NCI-H446 (cell line): ENCODE data around the gene MYMX.

Experiments used
- DNase-seq, 2 experiments: peaks; one replicate each; lab custom pipeline; 2025; lab: John Stamatoyannopoulos, UW

The MYMX gene

DNA sequence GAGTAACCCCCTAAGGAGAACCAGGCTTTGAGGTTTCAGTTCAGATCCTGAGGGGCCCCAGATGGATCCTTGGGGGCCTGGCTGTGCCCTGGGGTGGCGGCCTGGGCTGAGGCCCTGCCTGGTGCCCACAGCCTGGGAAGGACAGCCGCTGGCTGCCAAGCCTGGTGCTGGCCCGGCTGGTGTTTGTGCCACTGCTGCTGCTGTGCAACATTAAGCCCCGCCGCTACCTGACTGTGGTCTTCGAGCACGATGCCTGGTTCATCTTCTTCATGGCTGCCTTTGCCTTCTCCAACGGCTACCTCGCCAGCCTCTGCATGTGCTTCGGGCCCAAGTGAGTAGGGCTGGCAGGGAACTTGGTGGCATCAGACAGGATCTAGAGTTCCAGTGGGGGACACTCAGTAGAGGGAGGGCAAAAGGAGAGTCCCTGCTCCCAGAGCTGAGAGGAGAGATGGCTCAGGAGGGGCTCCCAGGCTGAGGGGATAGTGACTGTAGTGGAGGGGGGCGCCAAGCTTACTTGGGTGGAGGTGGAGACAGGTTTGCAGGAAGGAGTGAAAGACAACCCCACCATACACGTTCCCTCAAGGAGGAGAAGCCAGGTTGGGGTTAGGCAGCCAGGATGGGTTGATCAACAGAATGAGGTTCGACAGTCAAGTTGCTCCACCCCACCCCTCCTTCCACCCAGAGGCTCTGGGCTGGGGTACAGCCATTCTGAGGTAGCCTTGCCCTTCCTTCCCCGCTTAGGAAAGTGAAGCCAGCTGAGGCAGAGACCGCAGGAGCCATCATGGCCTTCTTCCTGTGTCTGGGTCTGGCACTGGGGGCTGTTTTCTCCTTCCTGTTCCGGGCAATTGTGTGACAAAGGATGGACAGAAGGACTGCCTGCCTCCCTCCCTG, 16.2 kb downstream of the MYMX start:
- DNase-seq = no peak

DNA sequence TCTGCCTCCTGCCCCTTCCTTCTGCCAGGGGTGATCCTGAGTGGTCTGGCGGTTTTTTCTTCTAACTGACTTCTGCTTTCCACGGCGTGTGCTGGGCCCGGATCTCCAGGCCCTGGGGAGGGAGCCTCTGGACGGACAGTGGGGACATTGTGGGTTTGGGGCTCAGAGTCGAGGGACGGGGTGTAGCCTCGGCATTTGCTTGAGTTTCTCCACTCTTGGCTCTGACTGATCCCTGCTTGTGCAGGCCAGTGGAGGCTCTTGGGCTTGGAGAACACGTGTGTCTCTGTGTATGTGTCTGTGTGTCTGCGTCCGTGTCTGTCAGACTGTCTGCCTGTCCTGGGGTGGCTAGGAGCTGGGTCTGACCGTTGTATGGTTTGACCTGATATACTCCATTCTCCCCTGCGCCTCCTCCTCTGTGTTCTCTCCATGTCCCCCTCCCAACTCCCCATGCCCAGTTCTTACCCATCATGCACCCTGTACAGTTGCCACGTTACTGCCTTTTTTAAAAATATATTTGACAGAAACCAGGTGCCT, 16.9 kb downstream of the MYMX start:
- no peak for DNase-seq

GRCh38 chr6:44234101-44235025, 17.6 kb downstream of the MYMX start:
- DNase-seq = peak; percentile 67 to 82

DNA sequence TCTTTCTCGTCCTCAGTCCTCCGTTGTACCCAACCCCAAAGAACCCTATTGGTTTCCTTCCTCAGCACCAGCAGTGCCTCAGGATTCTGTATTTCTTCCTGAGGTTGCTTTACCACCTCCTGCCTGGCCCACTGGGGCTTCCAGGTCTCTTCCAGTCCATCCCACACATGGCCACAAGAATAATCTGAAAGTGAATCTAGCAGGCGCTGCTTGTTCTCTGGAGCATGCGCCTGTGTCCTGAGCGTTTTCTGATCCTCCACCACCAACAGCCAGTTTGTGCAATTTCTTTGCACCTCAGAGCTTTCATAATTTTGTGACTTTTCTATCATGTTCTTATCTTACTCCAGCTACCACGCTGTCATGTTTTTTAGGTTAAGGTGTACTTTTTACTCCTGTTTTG, 18.5 kb downstream of the MYMX start:
- DNase-seq = no peak

- no peak for DNase-seq
Observed at GRCh38 chr6:44235891-44236516, 19.3 kb downstream of the MYMX start.

- peak; percentile 29 to 83 for DNase-seq
Observed at GRCh38 chr6:44237021-44237812, 20.5 kb downstream of the MYMX start.

DNA sequence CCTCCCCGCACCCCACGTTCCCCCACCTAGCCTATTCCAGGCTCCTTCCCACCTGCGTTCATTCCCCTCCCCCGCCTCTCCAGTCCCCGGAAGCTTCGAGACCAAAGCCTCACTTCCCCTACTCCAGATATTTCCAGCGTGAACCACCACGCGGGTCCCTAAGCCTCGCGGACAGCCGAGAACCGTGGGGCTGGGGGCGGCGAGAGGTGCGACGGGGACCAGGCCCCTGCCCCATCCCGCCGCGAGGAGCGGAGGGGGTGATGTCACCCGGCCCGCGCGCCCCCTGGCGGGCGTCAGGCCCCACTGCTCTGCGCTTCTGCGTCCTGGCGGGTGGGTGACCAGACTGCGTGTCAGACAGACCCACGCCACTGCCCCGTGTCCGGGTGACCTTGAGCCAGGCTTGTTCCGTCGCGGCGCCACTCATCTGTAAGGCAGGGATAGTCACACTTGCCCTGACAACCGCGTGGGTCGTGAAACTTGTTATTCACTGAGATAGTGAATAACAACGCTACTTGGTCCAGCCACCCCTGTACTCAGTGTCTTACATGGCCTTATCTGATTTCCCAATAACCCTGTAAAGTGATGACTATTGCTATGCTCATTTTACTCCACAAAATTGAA, 21.2 kb downstream of the MYMX start:
- peak; percentile 49 to 80 for DNase-seq

DNA sequence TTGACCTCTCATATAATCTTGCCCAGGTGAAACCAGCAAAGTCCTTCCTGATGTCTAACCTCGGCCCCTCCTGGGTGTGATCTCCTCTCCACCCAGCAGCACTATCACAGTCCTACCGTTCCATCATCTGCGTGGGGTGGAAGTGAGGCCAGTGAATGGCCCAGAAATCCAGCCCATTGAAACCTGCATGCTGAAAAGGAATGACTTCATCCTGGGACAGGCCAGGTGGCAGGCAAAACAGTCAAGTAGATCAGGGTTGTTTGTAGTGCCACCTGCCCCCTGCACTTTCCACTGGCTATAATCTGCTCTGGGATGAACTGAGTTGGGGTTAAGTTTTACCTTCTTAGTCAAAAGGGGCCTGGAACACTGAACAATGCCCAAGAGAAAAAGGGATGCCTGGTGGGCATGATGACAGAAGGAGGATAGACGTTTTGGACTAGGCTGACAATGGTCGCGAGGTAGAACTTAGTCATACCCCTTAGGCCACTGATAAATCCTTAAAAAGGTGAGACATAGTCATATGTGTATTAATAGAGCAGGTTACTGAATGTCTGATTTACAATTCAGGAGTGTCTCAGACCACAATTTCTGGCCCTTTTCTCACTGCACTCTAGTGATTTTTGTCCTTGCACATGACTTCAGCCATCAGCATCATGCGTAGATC, 22.1 kb downstream of the MYMX start:
- DNase-seq = no peak

DNA sequence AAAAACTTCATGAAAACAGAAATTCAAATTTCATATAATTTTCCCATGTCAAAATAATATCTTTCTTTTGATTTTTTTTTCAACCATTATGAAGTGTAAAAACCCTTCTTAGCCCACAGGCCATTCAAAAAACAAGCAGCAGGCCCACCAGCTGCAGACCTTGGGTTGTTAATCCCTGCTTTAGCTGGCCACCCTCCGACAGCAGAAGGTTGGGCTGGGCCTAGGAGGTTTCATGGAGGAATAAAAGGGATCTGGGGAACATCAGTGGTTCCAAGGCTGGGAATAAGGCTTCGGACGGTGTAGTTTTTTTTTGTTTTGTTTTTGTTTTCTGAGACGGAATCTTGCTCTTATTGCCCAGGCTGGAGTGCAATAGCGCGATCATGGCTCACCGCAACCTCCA, 26.6 kb downstream of the MYMX start:
- no peak for DNase-seq

- no peak for DNase-seq
Observed at GRCh38 chr6:44245391-44245911, 28.7 kb downstream of the MYMX start.

GRCh38 chr6:44245912-44246662, 29.4 kb downstream of the MYMX start:
- peak; percentile 40 to 75 for DNase-seq

DNA sequence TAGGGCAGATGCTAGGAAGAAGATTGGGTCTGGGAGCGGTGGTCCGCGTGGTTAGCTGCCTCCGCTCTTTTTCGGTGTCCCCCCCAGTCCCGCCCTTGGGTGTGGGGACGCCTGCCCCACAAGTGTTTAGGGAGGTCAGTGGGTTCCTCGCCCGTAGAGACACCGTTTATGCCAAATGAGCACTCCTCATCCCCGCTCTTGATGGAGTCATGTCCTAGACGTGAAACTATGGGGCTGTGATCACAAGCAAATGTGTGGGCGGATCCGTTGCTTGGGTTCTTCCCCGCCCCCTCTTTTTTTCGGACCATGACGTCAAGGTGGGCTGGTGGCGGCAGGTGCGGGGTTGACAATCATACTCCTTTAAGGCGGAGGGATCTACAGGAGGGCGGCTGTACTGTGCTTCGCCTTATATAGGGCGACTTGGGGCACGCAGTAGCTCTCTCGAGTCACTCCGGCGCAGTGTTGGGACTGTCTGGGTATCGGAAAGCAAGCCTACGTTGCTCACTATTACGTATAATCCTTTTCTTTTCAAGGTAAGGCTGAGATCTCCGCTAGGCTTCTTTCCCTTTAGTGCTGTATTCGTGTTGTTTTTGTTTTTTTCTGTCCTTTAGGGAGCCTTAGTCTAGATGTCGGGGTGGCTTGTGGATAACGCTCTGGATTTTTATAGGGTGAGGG, 30.1 kb downstream of the MYMX start, which contains the start of gene HSP90AB1:
TSS of gene HSP90AB1 (plus strand) at position 439 of the 675 bp plus-strand sequence. CDS start 1,529 bp downstream, outside the sequence.
- DNase-seq = peak; percentile 90 to 96

GRCh38 chr6:44247338-44248302, 30.9 kb downstream of the MYMX start:
- peak in 1 of 2 experiments; percentile 61 for DNase-seq

- DNase-seq = no peak
Observed at GRCh38 chr6:44248579-44248978, 31.9 kb downstream of the MYMX start.

DNA sequence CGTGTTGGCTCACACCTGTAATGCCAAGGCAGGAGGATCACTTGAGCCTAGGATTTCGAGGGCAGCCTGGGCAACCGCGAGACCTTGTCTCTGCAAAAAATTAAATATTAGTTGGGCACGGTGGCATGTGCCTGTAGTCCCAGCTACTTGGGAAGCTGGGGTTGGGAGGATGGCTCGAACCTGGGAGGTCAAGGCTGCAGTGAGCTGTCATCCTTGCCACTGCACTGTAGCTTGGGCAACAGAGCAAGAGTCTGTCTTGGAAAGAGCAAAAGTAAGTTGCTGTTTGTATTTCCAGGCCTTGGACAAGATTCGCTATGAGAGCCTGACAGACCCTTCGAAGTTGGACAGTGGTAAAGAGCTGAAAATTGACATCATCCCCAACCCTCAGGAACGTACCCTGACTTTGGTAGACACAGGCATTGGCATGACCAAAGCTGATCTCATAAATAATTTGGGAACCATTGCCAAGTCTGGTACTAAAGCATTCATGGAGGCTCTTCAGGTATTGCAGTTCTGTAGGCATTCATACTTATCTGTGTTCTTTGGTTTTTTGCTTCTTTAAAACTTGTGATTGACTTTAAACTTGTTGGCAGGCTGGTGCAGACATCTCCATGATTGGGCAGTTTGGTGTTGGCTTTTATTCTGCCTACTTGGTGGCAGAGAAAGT, 32.5 kb downstream of the MYMX start:
- no peak for DNase-seq

DNA sequence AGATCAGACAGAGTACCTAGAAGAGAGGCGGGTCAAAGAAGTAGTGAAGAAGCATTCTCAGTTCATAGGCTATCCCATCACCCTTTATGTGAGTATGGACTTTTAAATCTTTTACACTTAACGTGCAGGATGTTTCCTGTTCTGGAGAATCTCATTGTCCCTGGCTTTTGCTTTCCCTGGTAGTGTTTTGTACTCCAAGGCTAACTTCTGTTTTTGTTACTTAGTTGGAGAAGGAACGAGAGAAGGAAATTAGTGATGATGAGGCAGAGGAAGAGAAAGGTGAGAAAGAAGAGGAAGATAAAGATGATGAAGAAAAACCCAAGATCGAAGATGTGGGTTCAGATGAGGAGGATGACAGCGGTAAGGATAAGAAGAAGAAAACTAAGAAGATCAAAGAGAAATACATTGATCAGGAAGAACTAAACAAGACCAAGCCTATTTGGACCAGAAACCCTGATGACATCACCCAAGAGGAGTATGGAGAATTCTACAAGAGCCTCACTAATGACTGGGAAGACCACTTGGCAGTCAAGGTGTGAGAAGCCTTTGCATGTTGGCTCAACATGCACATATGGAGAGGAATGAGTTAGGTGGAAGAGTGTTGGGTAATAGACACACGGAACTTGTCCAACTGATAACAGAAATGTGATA, 33.5 kb downstream of the MYMX start:
- DNase-seq = no peak
